ENCODE results near the gene PTPRE.

PTPRE gene

GRCh38 chr10:127997937-127998336 is 91.0 kb downstream of the PTPRE start:
- no peak for DNase-seq
- no peak for ATAC-seq
- Mint-ChIP-seq H3K4me3 (no peak overlapping the region), H3K27ac (no peak overlapping the region), H3K4me1 (peaks cover 16% of the 10 kb centered on the region), H3K9me3 (no peaks in the 10 kb centered on the region), H3K27me3 (peaks cover 53% of the 10 kb centered on the region)

- DNase-seq (no peak), ATAC-seq (no peak)
- H3K4me3 Mint-ChIP-seq, result no peak overlapping the region
- no peaks in the 10 kb centered on the region for H3K9me3 Mint-ChIP-seq
- H3K27me3 Mint-ChIP-seq, result peaks cover 53% of the 10 kb centered on the region
- peak overlapping the region in 1 of 2 donors; percentile 68 for H3K27ac Mint-ChIP-seq
- peaks cover 11% of the 10 kb centered on the region for H3K4me1 Mint-ChIP-seq
These were observed 91.7 kb downstream of the PTPRE start for GRCh38 chr10:127998501-127999144.

- peaks cover 11% of the 10 kb centered on the region for H3K4me1 Mint-ChIP-seq
- no peak overlapping the region for H3K4me3 Mint-ChIP-seq
- H3K27me3 Mint-ChIP-seq, result peaks cover 56% of the 10 kb centered on the region
- DNase-seq (no peak), ATAC-seq (no peak)
- no peak overlapping the region for H3K27ac Mint-ChIP-seq
- H3K9me3 Mint-ChIP-seq, result no peaks in the 10 kb centered on the region
These were observed 92.6 kb downstream of the PTPRE start for GRCh38 chr10:127999297-128000129.

DNA sequence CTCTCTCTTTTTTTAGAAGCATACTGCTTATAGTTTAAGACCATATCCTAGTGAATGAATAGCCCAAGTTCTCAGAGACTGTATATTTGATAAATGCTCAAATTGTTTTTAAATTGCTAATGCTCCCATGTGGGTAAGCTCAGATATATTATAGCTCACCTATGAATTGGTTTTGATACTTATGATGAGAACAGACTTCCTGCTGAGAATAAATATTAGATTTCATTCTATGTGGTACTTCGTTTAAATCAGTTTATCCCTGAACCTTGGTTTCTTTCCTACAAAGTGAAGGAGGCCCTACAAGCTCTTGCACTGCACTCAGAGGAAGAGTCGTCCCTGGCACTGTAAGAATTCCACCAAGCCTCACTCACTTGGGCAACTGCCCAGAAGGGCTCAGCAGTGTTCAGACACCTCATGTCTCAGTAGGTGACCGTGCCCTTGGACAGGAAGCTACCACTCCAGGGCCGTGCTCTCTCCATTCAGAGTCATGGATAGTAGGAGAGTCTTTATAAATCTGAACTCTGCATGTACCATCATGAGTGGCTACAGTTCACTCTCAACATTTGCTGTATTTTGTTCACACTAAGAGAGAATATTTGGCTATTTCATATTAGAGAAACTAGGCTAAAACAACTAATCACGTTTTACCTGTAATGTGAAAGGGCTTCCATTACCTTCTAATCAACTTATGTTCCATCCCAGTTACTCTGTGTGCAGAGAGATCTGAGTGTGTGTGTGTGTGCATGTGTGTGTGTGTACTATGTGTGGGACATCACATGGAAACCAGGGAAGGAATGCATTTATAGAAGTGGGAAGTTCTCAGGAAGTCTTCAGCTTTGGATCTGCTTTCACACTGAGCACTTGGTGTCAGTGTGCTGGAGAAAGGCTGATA is 93.8 kb downstream of the PTPRE start:
- no peak for ATAC-seq
- no peak overlapping the region for H3K4me3 Mint-ChIP-seq
- peaks cover 11% of the 10 kb centered on the region for H3K4me1 Mint-ChIP-seq
- H3K9me3 Mint-ChIP-seq, result no peaks in the 10 kb centered on the region
- H3K27me3 Mint-ChIP-seq, result peaks cover 66% of the 10 kb centered on the region
- DNase-seq, result no peak
- H3K27ac Mint-ChIP-seq, result no peak overlapping the region

DNA sequence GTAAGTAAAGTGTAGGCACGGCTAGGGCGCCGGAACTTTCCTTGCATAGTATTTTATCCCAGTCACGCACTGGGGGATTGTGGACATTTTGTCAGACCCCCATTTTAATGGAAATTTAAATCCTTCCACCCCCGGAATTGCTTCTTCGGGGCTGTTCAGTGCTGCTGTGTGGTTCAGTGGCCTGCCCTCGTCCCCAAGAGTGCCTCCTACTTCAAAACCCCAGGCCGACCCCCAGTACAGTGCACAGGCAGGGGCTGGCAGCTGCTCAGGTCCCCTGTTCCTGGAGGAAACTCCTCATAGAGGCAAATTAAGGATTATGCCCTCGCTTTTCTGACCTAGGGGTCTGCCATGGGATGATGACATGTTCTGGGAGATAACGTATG is 94.5 kb downstream of the PTPRE start:
- H3K4me3 Mint-ChIP-seq, result no peak overlapping the region
- peaks cover 11% of the 10 kb centered on the region for H3K4me1 Mint-ChIP-seq
- DNase-seq, result no peak
- H3K27ac Mint-ChIP-seq, result no peak overlapping the region
- H3K27me3 Mint-ChIP-seq, result peaks cover 60% of the 10 kb centered on the region
- no peaks in the 10 kb centered on the region for H3K9me3 Mint-ChIP-seq
- ATAC-seq, result no peak

GRCh38 chr10:128001849-128002248 is 94.9 kb downstream of the PTPRE start:
- Mint-ChIP-seq H3K27me3 (peaks cover 60% of the 10 kb centered on the region), H3K4me1 (peaks cover 11% of the 10 kb centered on the region), H3K9me3 (no peaks in the 10 kb centered on the region), H3K4me3 (no peak overlapping the region), H3K27ac (no peak overlapping the region)
- ATAC-seq (peak; percentile 39), DNase-seq (no peak)

- Mint-ChIP-seq H3K9me3 (no peaks in the 10 kb centered on the region), H3K4me3 (no peak overlapping the region), H3K27me3 (peaks cover 58% of the 10 kb centered on the region), H3K4me1 (peaks cover 10% of the 10 kb centered on the region), H3K27ac (no peak overlapping the region)
- no peak for DNase-seq
- ATAC-seq, result no peak
These were observed 96.6 kb downstream of the PTPRE start for GRCh38 chr10:128003521-128003920.

DNA sequence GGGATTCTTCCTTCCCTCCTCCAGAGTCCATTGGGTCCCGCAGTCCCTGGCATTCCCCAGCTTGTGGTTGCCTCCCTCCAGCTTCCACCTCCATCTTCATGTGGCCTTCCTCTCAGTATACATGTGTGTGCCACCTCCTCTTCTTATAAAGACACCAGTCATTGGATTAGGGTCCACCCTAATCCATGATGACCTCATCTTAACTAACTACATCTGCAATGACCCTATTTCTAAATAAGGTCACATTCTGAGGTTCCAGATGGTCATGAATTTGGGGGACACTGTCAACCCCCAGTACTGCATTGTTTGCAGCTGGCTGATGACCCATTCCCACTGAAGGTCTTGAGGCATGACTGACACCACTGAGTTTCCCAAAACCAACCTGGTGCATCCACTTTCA is 99.0 kb downstream of the PTPRE start:
- H3K27ac Mint-ChIP-seq, result no peak overlapping the region
- no peaks in the 10 kb centered on the region for H3K9me3 Mint-ChIP-seq
- peaks cover 5% of the 10 kb centered on the region for H3K4me1 Mint-ChIP-seq
- no peak for ATAC-seq
- DNase-seq, result no peak
- H3K4me3 Mint-ChIP-seq, result no peak overlapping the region
- H3K27me3 Mint-ChIP-seq, result peaks cover 50% of the 10 kb centered on the region

GRCh38 chr10:128007056-128007455 is 100.2 kb downstream of the PTPRE start:
- DNase-seq, result no peak
- H3K4me3 Mint-ChIP-seq, result no peak overlapping the region
- H3K27ac Mint-ChIP-seq, result no peak overlapping the region
- ATAC-seq, result no peak
- peaks cover 43% of the 10 kb centered on the region for H3K27me3 Mint-ChIP-seq
- peaks cover 15% of the 10 kb centered on the region for H3K4me1 Mint-ChIP-seq
- H3K9me3 Mint-ChIP-seq, result no peaks in the 10 kb centered on the region

GRCh38 chr10:128007971-128008370 is 101.1 kb downstream of the PTPRE start:
- Mint-ChIP-seq H3K4me1 (peaks cover 11% of the 10 kb centered on the region), H3K9me3 (no peaks in the 10 kb centered on the region), H3K27ac (no peak overlapping the region), H3K4me3 (no peak overlapping the region), H3K27me3 (peaks cover 38% of the 10 kb centered on the region)
- DNase-seq (no peak), ATAC-seq (no peak)

GRCh38 chr10:128008521-128009250 is 101.8 kb downstream of the PTPRE start:
- no peak overlapping the region for H3K27ac Mint-ChIP-seq
- H3K4me3 Mint-ChIP-seq, result no peak overlapping the region
- DNase-seq (no peak), ATAC-seq (no peak)
- no peaks in the 10 kb centered on the region for H3K9me3 Mint-ChIP-seq
- peaks cover 38% of the 10 kb centered on the region for H3K27me3 Mint-ChIP-seq
- H3K4me1 Mint-ChIP-seq, result peaks cover 17% of the 10 kb centered on the region

DNA sequence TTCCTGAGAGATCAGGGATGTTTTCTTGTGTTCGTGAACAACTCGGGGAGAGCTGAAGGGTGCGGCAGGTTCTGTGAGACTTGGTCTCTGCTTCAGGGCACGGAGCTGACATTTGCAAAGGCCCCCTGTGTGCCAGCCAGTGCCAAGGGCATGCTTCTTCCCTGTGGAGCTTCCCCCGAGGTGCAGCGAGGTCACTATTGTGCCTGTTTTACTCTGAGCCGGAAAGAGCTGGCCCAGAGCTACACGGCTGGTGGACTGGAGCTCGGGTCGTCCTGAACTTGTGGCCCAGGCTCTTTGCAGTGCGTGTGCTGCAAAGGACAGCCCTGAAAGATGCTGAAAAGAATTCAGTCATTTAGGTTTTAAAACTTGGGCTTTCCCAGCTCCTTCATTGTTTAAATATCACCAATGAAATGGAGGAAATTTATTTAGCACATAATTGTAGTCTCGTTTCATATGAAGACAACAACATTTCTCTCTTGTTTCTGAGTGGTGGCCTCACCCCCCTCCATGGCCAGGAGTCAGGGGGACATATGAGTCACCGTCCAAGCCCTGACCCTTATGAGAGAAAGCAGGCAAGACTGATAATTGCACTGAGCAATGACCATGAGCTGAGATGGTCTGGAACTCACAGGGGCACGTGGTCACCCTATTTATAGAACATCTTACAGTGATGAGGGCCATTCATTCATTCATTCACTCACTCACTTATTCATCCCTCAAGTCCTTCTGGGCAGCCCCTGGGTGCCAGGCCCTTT is 102.6 kb downstream of the PTPRE start:
- H3K27ac Mint-ChIP-seq, result no peak overlapping the region
- H3K4me3 Mint-ChIP-seq, result no peak overlapping the region
- no peaks in the 10 kb centered on the region for H3K9me3 Mint-ChIP-seq
- DNase-seq (no peak), ATAC-seq (no peak)
- H3K27me3 Mint-ChIP-seq, result peaks cover 35% of the 10 kb centered on the region
- H3K4me1 Mint-ChIP-seq, result peaks cover 17% of the 10 kb centered on the region

DNA sequence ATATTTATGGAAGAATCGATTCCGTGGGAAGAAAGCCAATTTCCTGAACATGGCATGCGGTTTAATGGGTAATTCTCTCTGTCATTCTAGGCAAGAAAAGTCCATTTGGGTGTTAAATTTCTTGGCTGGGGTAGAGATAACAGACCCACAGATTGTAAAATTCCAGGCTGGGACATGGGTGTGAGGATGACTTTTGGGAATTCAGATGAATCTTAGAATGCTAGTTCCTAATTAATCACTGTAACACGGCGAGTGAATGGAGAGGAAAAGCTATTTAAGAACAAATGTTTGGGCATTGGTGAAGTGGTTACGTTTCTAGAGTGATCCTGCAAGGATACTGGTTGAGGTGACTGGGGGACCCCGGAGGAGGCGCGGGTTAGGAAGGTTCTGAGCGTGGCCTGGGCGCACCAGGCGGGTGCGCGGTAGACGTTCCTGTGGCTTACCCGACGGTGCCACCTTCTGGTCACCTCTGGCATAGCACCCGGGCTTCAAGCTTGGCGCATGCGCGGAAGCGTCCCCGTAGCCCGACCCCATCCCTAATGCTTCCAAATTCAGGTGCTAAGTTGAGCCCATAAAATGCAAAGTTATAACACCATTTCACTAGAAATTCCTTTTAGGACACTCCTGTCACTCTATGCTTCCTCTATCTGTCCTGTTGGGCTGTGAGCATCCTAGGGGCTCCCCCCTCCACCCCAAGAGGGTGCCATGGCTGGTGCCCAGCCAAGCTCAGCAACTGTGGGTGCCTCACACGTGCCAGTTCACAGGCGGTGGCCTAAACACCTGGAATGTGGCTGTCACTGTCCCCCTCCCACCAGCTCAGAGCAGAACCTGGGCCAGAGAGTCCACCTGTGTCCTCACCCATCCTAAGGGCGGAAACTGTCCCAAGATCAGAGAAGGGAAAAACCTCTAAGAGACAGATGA is 104.4 kb downstream of the PTPRE start:
- Mint-ChIP-seq H3K9me3 (no peaks in the 10 kb centered on the region), H3K4me3 (peak overlapping the region; percentile 67 to 77), H3K4me1 (peaks cover 17% of the 10 kb centered on the region), H3K27ac (no peak overlapping the region), H3K27me3 (peaks cover 23% of the 10 kb centered on the region)
- peak; percentile 91 for ATAC-seq
- DNase-seq, result peak; percentile 88 to 90

DNA sequence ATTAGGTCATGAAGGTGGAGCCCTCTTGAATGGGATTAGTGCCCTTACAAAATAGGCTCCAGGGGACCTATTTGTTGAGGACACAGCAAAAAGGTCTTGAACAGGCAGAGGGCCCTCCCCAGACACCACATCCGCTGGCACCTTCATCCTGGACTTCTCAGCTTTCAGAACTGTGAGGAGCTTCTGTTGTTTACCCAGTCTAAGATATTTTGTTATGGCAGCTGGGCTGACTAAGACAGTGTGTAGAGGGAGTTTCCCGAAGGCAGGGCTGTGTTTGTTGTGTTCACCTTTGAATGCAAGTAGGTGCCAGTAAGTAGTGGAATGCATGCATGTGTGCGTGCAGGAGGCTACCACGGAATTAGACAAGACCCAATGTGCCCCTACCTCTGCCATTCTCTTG is 106.7 kb downstream of the PTPRE start:
- Mint-ChIP-seq H3K27me3 (peaks cover 32% of the 10 kb centered on the region), H3K27ac (no peak overlapping the region), H3K4me3 (no peak overlapping the region), H3K4me1 (peaks cover 28% of the 10 kb centered on the region), H3K9me3 (no peaks in the 10 kb centered on the region)
- DNase-seq (no peak), ATAC-seq (no peak)

Data from stimulated activated naive CD8-positive, alpha-beta T cell treated with anti-CD3 and anti-CD28 coated beads, Interleukin-15, amount 100 ng/mL, for 72 hours (primary cell).